HEK293 (cell line): Measurements from ENCODE around the gene PID1.

Source experiments
- CTCF ChIA-PET: fragments of 350-600 bp; formaldehyde crosslinking; extraction: SDS; loops from one replicate; lab custom pipeline; 2021; ENCODE audit warnings: antibody characterized with exemption; lab: Yijun Ruan, JAX
- POLR2A ChIA-PET: fragments of 300-600 bp; formaldehyde crosslinking; extraction: SDS; loops from one replicate; lab custom pipeline; 2020; ENCODE audit warnings: antibody characterized with exemption, inconsistent platforms; lab: Yijun Ruan, JAX
- H3K27ac ChIP-seq: fragments of 200-500 bp; sonication (Bioruptor generic); 2 replicates; pipeline ENCODE4 v1.5.1; 2014; ENCODE audit warnings: low read depth, low read length, control low read depth, inconsistent platforms; ENCODE audit errors: extremely low read depth
- H3K36me3 ChIP-seq, 2 experiments: fragments of 200-500 bp in 1 of 2; sonication (Bioruptor generic) in 1 of 2; 1 replicate in 1 of 2; 2 replicates in 1 of 2; pipeline ENCODE4 v1.5.1; 2014 to 2017; ENCODE audit warnings: inconsistent platforms in 2 of 2, low read length in 2 of 2; ENCODE audit not compliant: control insufficient read depth in 2 of 2, insufficient read depth in 1 of 2
- H3K4me1 ChIP-seq: fragments of 200-500 bp; sonication (Bioruptor generic); 2 replicates; pipeline ENCODE4 v1.5.1; 2014; ENCODE audit warnings: mild to moderate bottlenecking, low read length, inconsistent platforms; ENCODE audit not compliant: control insufficient read depth, insufficient read depth
- H3K4me3 ChIP-seq: 2 replicates; pipeline ENCODE4 v1.5.1; 2011; ENCODE audit warnings: low read depth, mild to moderate bottlenecking, control low read depth, low read length, moderate library complexity
- H3K9me3 ChIP-seq: fragments of 200-500 bp; sonication (Bioruptor generic); 2 replicates; pipeline ENCODE4 v1.5.1; 2014; ENCODE audit warnings: low read depth, low read length, inconsistent platforms; ENCODE audit not compliant: control insufficient read depth, insufficient read depth
- ATF2 ChIP-seq: fragments of 450-650 bp; formaldehyde crosslinking; IDR thresholded peaks from 2 replicates; pipeline ENCODE4 v1.5.1; 2016; ENCODE audit warnings: missing biosample characterization, missing genetic modification characterization, low read depth
- CTCF ChIP-seq: fragments of 450-650 bp; formaldehyde crosslinking; IDR thresholded peaks from 2 replicates; pipeline ENCODE4 v1.5.1; 2016; ENCODE audit warnings: missing biosample characterization, missing genetic modification characterization
- HIC1 ChIP-seq: fragments of 450-650 bp; formaldehyde crosslinking; IDR thresholded peaks from 2 replicates; pipeline ENCODE4 v1.5.1; 2016; ENCODE audit warnings: missing biosample characterization, missing genetic modification characterization
- INSM2 ChIP-seq: fragments of 450-650 bp; formaldehyde crosslinking; IDR thresholded peaks from 2 replicates; pipeline ENCODE4 v1.5.1; 2016; ENCODE audit warnings: missing biosample characterization, missing genetic modification characterization
- MEIS1 ChIP-seq: sonication (generic); formaldehyde crosslinking; IDR thresholded peaks from 2 replicates; pipeline ENCODE4 v1.8.1; 2022; ENCODE audit warnings: missing genetic modification reagents, mild to moderate bottlenecking, borderline replicate concordance
- MZF1 ChIP-seq: fragments of 450-650 bp; formaldehyde crosslinking; IDR thresholded peaks from 2 replicates; pipeline ENCODE4 v1.5.1; 2017; ENCODE audit warnings: missing biosample characterization, missing genetic modification characterization, borderline replicate concordance
- RBAK ChIP-seq: fragments of 450-650 bp; formaldehyde crosslinking; IDR thresholded peaks from 2 replicates; pipeline ENCODE4 v1.5.1; 2016; ENCODE audit warnings: missing biosample characterization, missing genetic modification characterization
- TRIM28 ChIP-seq: IDR thresholded peaks from 2 replicates; pipeline ENCODE4 v1.6.1; 2011; ENCODE audit warnings: low read length, control low read depth, borderline replicate concordance
- YY1 ChIP-seq: fragments of 450-650 bp; formaldehyde crosslinking; IDR thresholded peaks from 2 replicates; pipeline ENCODE4 v1.5.1; 2018; ENCODE audit warnings: missing biosample characterization, missing genetic modification characterization
- ZBTB1 ChIP-seq: fragments of 450-650 bp; formaldehyde crosslinking; IDR thresholded peaks from 2 replicates; pipeline ENCODE4 v1.5.1; 2016; ENCODE audit warnings: missing biosample characterization, missing genetic modification characterization
- ZBTB21 ChIP-seq: fragments of 450-650 bp; formaldehyde crosslinking; IDR thresholded peaks from 2 replicates; pipeline ENCODE4 v1.5.1; 2017; ENCODE audit warnings: missing biosample characterization, missing genetic modification characterization
- ZBTB7A ChIP-seq: fragments of 450-650 bp; formaldehyde crosslinking; IDR thresholded peaks from 2 replicates; pipeline ENCODE4 v1.5.1; 2016; ENCODE audit warnings: low read depth, missing biosample characterization, missing genetic modification characterization
- ZFP41 ChIP-seq: fragments of 450-650 bp; formaldehyde crosslinking; IDR thresholded peaks from 2 replicates; pipeline ENCODE4 v1.5.1; 2016; ENCODE audit warnings: missing biosample characterization, missing genetic modification characterization, borderline replicate concordance
- ZNF26 ChIP-seq: fragments of 450-650 bp; formaldehyde crosslinking; IDR thresholded peaks from 2 replicates; pipeline ENCODE4 v1.5.1; 2016; ENCODE audit warnings: missing biosample characterization, missing genetic modification characterization
- ZNF335 ChIP-seq: fragments of 450-650 bp; formaldehyde crosslinking; conservative IDR thresholded peaks from 2 replicates; pipeline ENCODE4 v1.5.1; 2016; ENCODE audit warnings: missing biosample characterization, missing genetic modification characterization
- ZNF350 ChIP-seq: fragments of 450-650 bp; formaldehyde crosslinking; IDR thresholded peaks from 2 replicates; pipeline ENCODE4 v1.5.0; 2017; ENCODE audit warnings: missing biosample characterization, mild to moderate bottlenecking, missing genetic modification characterization
- ZNF366 ChIP-seq: fragments of 450-650 bp; formaldehyde crosslinking; conservative IDR thresholded peaks from 2 replicates; pipeline ENCODE4 v1.5.1; 2016; ENCODE audit warnings: missing biosample characterization, missing genetic modification characterization
- ZNF391 ChIP-seq: fragments of 450-650 bp; formaldehyde crosslinking; IDR thresholded peaks from 2 replicates; pipeline ENCODE4 v1.5.1; 2016; ENCODE audit warnings: low read depth, missing biosample characterization, missing genetic modification characterization, borderline replicate concordance
- ZNF394 ChIP-seq: fragments of 450-650 bp; formaldehyde crosslinking; IDR thresholded peaks from 2 replicates; pipeline ENCODE4 v1.5.1; 2016; ENCODE audit warnings: missing biosample characterization, missing genetic modification characterization, mild to moderate bottlenecking, moderate library complexity, borderline replicate concordance
- ZNF426 ChIP-seq: fragments of 450-650 bp; formaldehyde crosslinking; IDR thresholded peaks from 2 replicates; pipeline ENCODE4 v1.5.1; 2017; ENCODE audit warnings: missing biosample characterization, missing genetic modification characterization, mild to moderate bottlenecking, inconsistent platforms, moderate library complexity
- ZNF544 ChIP-seq: fragments of 450-650 bp; formaldehyde crosslinking; IDR thresholded peaks from 2 replicates; pipeline ENCODE4 v1.5.0; 2017; ENCODE audit warnings: missing biosample characterization, missing genetic modification characterization
- ZNF629 ChIP-seq: fragments of 450-650 bp; formaldehyde crosslinking; IDR thresholded peaks from 2 replicates; pipeline ENCODE4 v1.5.1; 2017; ENCODE audit warnings: missing biosample characterization, missing genetic modification characterization
- ZNF76 ChIP-seq: fragments of 450-650 bp; formaldehyde crosslinking; IDR thresholded peaks from 2 replicates; pipeline ENCODE4; 2016; ENCODE audit warnings: low read depth, missing biosample characterization, missing genetic modification characterization, borderline replicate concordance
- ZNF785 ChIP-seq: fragments of 450-650 bp; formaldehyde crosslinking; IDR thresholded peaks from 2 replicates; pipeline ENCODE4 v1.5.1; 2016; ENCODE audit warnings: missing biosample characterization, missing genetic modification characterization
- ZNF837 ChIP-seq: fragments of 450-650 bp; formaldehyde crosslinking; IDR thresholded peaks from 2 replicates; pipeline ENCODE4 v1.5.1; 2016; ENCODE audit warnings: missing biosample characterization, missing genetic modification characterization
- ZSCAN4 ChIP-seq: fragments of 450-650 bp; formaldehyde crosslinking; IDR thresholded peaks from 2 replicates; pipeline ENCODE4 v1.5.1; 2017; ENCODE audit warnings: missing biosample characterization, missing genetic modification characterization

PID1 gene

GRCh38 chr2:229089776-229090175 is 181.3 kb downstream of the PID1 start:
- Histone ChIP-seq H3K4me3 (no peak overlapping the region), H3K4me1 (no peaks in the 10 kb centered on the region), H3K9me3 (no peaks in the 10 kb centered on the region), H3K36me3 (no peaks in the 10 kb centered on the region), H3K27ac (no peak overlapping the region)
- ChIA-PET CTCF (no interaction called here), POLR2A (no interaction called here)
- TF ChIP-seq ZBTB7A (tag by site-specific recombination): no peak
- no peak for TF ChIP-seq RBAK (tag by site-specific recombination)
- no peak for TF ChIP-seq HIC1 (tag by site-specific recombination)
- TF ChIP-seq ZBTB21: no peak
- no peak for TF ChIP-seq ZNF785 (tag by site-specific recombination)
- no peak for TF ChIP-seq ZBTB1
- TF ChIP-seq ZNF391: no peak
- no peak for TF ChIP-seq MEIS1 (CRISPR knock-in tag)
- no peak for TF ChIP-seq YY1 (tag by site-specific recombination)
- no peak for TF ChIP-seq ZNF335 (tag by site-specific recombination)
- TF ChIP-seq ZNF350 (tag by site-specific recombination): no peak
- no peak for TF ChIP-seq ZNF366 (tag by site-specific recombination)
- no peak for TF ChIP-seq ZSCAN4 (tag by site-specific recombination)
- no peak for TF ChIP-seq TRIM28
- no peak for TF ChIP-seq ZNF394 (tag by site-specific recombination)
- TF ChIP-seq INSM2 (tag by site-specific recombination): no peak
- no peak for TF ChIP-seq ZNF76 (tag by site-specific recombination)
- TF ChIP-seq ZNF629 (tag by site-specific recombination): no peak
- TF ChIP-seq MZF1 (tag by site-specific recombination): no peak
- no peak for TF ChIP-seq ZNF837

- H3K27ac ChIP-seq: no peak overlapping the region
- H3K36me3 ChIP-seq: no peaks in the 10 kb centered on the region
- no peaks in the 10 kb centered on the region for H3K9me3 ChIP-seq
- ChIA-PET POLR2A (no interaction called here), CTCF (interaction anchor here (0.9 kb wide), 1 partner anchor 9 kb away, joined by 3 read pairs; no protein-coding TSS in a partner anchor)
- no peak overlapping the region for H3K4me3 ChIP-seq
- no peaks in the 10 kb centered on the region for H3K4me1 ChIP-seq
- no peak for TF ChIP-seq ZNF426
- TF ChIP-seq ZFP41 (tag by site-specific recombination): no peak
- TF ChIP-seq CTCF: no peak
- no peak for TF ChIP-seq ZNF544
- no peak for TF ChIP-seq ZNF26
- TF ChIP-seq ATF2 (tag by site-specific recombination): no peak
Measured at GRCh38 chr2:229088966-229089700, 182.0 kb downstream of the PID1 start.
